ENCODE measurements around the gene CEP112. TPM values are rescaled to one million over a fixed set of nuclear protein-coding genes. Genes with fewer than 3 reads are reported as not detected.

CEP112 gene
- total and polyA plus RNA-seq, 10 of the 15 experiments (the other 5 are each of a cell fraction or from before 2014, with no cell fraction given) = 0.11 to 3.8 (median 0.32) TPM; not detected in 1

DNA sequence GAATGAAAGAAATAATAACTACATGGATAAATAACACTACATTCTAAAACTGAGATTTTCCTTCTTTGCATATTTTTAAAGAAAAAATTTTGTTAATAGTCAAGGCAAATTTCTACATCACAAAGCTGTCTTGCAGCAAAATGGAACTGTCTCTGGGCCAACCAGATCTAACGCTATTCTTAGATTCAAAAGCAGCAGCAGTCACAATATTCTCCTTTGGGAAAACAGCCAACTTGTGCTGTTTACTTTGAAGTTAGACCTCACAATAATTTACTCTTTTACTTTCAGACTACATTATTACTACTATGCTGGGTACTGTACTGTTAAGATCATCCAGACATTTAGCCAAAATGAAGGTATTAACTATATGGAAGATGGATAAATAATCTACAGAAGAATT lies 189.1 kb downstream of the CEP112 start (continued):
- TF ChIP-seq, protein P1, sequence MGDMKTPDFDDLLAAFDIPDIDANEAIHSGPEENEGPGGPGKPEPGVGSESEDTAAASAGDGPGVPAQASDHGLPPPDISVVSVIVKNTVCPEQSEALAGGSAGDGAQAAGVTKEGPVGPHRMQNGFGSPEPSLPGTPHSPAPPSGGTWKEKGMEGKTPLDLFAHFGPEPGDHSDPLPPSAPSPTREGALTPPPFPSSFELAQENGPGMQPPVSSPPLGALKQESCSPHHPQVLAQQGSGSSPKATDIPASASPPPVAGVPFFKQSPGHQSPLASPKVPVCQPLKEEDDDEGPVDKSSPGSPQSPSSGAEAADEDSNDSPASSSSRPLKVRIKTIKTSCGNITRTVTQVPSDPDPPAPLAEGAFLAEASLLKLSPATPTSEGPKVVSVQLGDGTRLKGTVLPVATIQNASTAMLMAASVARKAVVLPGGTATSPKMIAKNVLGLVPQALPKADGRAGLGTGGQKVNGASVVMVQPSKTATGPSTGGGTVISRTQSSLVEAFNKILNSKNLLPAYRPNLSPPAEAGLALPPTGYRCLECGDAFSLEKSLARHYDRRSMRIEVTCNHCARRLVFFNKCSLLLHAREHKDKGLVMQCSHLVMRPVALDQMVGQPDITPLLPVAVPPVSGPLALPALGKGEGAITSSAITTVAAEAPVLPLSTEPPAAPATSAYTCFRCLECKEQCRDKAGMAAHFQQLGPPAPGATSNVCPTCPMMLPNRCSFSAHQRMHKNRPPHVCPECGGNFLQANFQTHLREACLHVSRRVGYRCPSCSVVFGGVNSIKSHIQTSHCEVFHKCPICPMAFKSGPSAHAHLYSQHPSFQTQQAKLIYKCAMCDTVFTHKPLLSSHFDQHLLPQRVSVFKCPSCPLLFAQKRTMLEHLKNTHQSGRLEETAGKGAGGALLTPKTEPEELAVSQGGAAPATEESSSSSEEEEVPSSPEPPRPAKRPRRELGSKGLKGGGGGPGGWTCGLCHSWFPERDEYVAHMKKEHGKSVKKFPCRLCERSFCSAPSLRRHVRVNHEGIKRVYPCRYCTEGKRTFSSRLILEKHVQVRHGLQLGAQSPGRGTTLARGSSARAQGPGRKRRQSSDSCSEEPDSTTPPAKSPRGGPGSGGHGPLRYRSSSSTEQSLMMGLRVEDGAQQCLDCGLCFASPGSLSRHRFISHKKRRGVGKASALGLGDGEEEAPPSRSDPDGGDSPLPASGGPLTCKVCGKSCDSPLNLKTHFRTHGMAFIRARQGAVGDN (IDR thresholded peaks at IDR 0.05) = no peak
- TF ChIP-seq JUNB (IDR thresholded peaks at IDR 0.05) (no peak), CBFB (IDR thresholded peaks at IDR 0.05; ENCODE audit: low read depth) (no peak), ZNF217 (IDR thresholded peaks at IDR 0.05) (no peak)

DNA sequence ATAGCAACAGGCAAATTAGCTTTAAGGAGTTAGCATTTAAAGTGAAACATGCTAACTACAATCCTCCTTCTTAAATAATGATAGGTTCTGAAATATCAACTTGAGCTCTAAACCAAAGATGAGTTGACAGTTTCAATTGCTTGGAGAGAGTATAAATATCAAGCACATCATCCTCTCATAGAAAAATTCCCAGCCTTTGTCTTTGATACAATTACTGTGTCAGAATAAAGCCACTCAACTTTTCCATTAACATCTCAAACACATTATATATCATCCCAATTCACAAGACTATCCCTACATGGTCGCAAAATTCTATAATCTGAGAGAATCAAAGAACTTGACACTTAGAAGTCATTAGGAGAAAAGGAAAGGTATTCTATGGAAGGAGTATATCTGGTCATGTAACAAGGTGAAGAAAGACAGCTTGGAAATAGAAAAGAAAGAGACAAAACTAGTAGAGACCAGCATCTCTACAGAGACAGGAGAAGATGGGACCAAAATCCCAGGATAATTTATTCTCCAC lies 189.8 kb downstream of the CEP112 start:
- no peak overlapping the region for H3K27ac ChIP-seq (ENCODE audit: control insufficient read depth, insufficient read depth)
- H3K9ac ChIP-seq (ENCODE audit: control insufficient read depth, insufficient read depth, low read length) = no peak overlapping the region
- BruUV-seq (replicated peaks) = no TSS peak
- ChIA-PET POLR2A (interaction anchor here (0.6 kb wide), 1 partner anchor 1497 kb away, joined by 3 read pairs; no protein-coding TSS in a partner anchor), CTCF (no interaction called here), SMC1A (ENCODE audit: uncharacterized antibody, unreplicated experiment) (no interaction called here), RAD21 (ENCODE audit: unreplicated experiment) (no interaction called here)
- in situ Hi-C loops (cut with MboI) = no loop called here
- 5% methylated on average over 1 of the region's 1 CpG for WGBS (ENCODE audit: insufficient coverage, insufficient replicate concordance, low lambda C conversion rate, missing lambda C conversion rate)
- intact Hi-C loops (cut with micrococcal nuclease; ENCODE audit: unreplicated experiment) = no loop called here
- H3K4me3 ChIP-seq = no peak overlapping the region
- no peaks in the 10 kb centered on the region for H3K36me3 ChIP-seq (ENCODE audit: control insufficient read depth in 2 of 2, insufficient read depth in 2 of 2, low read length in 1 of 2)
- ATAC-seq = no peak
- no peaks in the 10 kb centered on the region for H3K27me3 ChIP-seq (replicated peaks in 1 of 2; ENCODE audit: control insufficient read depth in 2 of 2, insufficient read depth in 2 of 2, low read length in 1 of 2)
- no peak for FAIRE-seq
- no peaks in the 10 kb centered on the region for H3K79me2 ChIP-seq (ENCODE audit: control insufficient read depth, insufficient read depth, low read length)
- DNase-seq (ENCODE audit: low read depth, low spot score) = no peak
- no peaks in the 10 kb centered on the region for H3K9me3 ChIP-seq (replicated peaks; ENCODE audit: control insufficient read depth, insufficient read depth, low read length)
- no peak overlapping the region for H2AFZ ChIP-seq (ENCODE audit: control insufficient read depth, low read depth, low read length)
- H4K20me1 ChIP-seq (ENCODE audit: control insufficient read depth, insufficient read depth) = no peaks in the 10 kb centered on the region
- H3K4me2 ChIP-seq (ENCODE audit: control insufficient read depth, insufficient read depth) = no peak overlapping the region
- no peaks in the 10 kb centered on the region for H3K4me1 ChIP-seq (ENCODE audit: control insufficient read depth, insufficient read depth, low read length)
- TF ChIP-seq PAX5 (IDR thresholded peaks at IDR 0.05; ENCODE audit: borderline replicate concordance, low read depth, low read length) (no peak), PAX8 (IDR thresholded peaks at IDR 0.05) (no peak)
- TF ChIP-seq, protein P2, sequence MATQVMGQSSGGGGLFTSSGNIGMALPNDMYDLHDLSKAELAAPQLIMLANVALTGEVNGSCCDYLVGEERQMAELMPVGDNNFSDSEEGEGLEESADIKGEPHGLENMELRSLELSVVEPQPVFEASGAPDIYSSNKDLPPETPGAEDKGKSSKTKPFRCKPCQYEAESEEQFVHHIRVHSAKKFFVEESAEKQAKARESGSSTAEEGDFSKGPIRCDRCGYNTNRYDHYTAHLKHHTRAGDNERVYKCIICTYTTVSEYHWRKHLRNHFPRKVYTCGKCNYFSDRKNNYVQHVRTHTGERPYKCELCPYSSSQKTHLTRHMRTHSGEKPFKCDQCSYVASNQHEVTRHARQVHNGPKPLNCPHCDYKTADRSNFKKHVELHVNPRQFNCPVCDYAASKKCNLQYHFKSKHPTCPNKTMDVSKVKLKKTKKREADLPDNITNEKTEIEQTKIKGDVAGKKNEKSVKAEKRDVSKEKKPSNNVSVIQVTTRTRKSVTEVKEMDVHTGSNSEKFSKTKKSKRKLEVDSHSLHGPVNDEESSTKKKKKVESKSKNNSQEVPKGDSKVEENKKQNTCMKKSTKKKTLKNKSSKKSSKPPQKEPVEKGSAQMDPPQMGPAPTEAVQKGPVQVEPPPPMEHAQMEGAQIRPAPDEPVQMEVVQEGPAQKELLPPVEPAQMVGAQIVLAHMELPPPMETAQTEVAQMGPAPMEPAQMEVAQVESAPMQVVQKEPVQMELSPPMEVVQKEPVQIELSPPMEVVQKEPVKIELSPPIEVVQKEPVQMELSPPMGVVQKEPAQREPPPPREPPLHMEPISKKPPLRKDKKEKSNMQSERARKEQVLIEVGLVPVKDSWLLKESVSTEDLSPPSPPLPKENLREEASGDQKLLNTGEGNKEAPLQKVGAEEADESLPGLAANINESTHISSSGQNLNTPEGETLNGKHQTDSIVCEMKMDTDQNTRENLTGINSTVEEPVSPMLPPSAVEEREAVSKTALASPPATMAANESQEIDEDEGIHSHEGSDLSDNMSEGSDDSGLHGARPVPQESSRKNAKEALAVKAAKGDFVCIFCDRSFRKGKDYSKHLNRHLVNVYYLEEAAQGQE (IDR thresholded peaks at IDR 0.05; ENCODE audit: low read depth, low read length) = no peak
- TF ChIP-seq, protein P3, sequence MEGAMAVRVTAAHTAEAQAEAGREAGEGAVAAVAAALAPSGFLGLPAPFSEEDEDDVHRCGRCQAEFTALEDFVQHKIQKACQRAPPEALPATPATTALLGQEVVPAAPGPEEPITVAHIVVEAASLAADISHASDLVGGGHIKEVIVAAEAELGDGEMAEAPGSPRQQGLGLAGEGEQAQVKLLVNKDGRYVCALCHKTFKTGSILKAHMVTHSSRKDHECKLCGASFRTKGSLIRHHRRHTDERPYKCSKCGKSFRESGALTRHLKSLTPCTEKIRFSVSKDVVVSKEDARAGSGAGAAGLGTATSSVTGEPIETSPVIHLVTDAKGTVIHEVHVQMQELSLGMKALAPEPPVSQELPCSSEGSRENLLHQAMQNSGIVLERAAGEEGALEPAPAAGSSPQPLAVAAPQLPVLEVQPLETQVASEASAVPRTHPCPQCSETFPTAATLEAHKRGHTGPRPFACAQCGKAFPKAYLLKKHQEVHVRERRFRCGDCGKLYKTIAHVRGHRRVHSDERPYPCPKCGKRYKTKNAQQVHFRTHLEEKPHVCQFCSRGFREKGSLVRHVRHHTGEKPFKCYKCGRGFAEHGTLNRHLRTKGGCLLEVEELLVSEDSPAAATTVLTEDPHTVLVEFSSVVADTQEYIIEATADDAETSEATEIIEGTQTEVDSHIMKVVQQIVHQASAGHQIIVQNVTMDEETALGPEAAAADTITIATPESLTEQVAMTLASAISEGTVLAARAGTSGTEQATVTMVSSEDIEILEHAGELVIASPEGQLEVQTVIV (IDR thresholded peaks at IDR 0.05; ENCODE audit: borderline replicate concordance, partially characterized antibody) = no peak
- TF ChIP-seq, protein P4, sequence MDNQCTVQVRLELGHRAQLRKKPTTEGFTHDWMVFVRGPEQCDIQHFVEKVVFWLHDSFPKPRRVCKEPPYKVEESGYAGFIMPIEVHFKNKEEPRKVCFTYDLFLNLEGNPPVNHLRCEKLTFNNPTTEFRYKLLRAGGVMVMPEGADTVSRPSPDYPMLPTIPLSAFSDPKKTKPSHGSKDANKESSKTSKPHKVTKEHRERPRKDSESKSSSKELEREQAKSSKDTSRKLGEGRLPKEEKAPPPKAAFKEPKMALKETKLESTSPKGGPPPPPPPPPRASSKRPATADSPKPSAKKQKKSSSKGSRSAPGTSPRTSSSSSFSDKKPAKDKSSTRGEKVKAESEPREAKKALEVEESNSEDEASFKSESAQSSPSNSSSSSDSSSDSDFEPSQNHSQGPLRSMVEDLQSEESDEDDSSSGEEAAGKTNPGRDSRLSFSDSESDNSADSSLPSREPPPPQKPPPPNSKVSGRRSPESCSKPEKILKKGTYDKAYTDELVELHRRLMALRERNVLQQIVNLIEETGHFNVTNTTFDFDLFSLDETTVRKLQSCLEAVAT (IDR thresholded peaks at IDR 0.05) = no peak

Data from GM12878 (cell line).